NOMO-1 (cell line): ENCODE data around the gene CACNA1H.

Experiments
- DNase-seq, 2 experiments: peaks; one replicate each; lab custom pipeline; 2025; ENCODE audit not compliant: unreplicated experiment in 2 of 2; lab: John Stamatoyannopoulos, UW

CACNA1H gene

DNA sequence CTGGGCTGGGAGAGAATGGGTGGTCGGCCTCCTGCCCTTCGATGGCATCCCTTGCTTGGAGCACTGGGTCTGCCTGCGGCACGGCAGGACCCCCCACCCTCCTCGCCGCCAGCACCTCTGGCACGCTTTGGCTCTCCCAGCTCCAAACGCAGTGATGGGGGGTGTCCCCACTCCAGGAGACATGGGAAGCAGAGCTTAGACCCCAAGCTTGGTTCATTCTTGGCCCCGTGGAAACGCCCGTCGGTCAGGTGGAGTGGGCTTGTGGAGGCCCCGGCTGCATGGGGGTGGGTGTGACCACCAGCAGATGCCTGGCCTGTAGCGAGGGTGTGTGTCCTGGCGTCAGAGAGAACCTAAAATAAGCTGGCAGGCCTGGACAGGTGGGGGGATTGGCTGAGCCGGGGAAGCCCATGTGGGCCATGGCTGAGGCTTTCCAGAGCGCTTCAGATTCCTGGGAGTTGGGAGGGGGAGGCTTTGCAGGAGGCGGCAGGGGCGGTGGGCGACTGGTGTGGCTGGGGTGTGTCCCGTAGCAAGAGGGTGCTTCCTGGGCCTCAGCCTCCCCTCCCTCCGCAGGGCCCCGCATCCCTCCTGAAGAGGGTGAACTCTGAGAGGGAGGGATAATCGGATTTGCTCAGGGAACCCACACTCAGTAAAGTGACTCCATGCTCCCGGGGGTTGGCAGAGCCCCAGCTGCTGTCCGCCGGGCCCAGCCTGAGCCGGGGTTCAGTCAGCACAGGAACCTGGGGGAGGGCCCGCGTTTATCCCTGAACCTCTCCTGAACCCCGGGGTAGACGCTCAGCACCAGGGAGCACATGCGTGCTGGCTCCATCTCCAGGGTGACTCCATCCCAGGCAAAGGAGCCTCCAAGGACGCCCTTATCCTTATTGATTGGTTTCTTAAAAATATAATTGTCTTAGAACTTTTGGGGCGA is 3.4 kb downstream of the CACNA1H start:
- no peak for DNase-seq

- DNase-seq: no peak
These were observed 4.2 kb downstream of the CACNA1H start for GRCh38 chr16:1156983-1157638.

GRCh38 chr16:1157639-1158455 is 4.9 kb downstream of the CACNA1H start:
- no peak for DNase-seq

GRCh38 chr16:1158456-1159324 is 5.8 kb downstream of the CACNA1H start:
- DNase-seq: no peak

DNA sequence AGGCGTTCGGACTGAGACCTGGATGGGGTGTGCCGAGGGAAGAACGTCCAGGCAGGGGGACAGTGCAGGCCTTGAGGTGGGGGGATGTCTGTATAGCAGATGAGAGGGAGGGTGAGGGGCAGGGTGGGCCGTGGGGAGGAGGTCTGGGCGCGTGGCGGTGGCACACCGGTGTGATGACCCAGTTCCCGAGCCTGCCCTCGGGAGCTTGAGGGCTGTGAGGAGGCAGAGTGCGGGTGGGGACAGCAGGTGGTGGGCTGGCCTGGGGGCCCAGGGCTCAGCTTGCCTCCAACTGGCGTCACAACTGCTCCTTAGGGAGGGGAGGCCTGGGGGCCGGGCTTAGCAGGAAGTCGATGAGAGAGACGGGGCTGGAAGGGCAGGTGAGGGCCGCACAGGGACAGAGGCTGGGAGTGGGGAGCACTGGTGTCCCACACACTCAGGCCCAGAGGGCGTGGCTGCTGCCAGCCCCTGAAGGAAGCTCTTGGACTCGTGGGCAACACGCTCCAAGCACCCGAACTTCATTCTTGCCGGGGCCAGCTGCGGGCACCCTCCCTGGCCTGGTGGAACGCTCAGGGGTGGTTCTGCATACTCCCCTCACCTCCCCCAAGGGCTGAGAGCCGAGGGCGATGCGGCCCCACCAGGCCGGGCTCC is 6.5 kb downstream of the CACNA1H start:
- DNase-seq: no peak

DNA sequence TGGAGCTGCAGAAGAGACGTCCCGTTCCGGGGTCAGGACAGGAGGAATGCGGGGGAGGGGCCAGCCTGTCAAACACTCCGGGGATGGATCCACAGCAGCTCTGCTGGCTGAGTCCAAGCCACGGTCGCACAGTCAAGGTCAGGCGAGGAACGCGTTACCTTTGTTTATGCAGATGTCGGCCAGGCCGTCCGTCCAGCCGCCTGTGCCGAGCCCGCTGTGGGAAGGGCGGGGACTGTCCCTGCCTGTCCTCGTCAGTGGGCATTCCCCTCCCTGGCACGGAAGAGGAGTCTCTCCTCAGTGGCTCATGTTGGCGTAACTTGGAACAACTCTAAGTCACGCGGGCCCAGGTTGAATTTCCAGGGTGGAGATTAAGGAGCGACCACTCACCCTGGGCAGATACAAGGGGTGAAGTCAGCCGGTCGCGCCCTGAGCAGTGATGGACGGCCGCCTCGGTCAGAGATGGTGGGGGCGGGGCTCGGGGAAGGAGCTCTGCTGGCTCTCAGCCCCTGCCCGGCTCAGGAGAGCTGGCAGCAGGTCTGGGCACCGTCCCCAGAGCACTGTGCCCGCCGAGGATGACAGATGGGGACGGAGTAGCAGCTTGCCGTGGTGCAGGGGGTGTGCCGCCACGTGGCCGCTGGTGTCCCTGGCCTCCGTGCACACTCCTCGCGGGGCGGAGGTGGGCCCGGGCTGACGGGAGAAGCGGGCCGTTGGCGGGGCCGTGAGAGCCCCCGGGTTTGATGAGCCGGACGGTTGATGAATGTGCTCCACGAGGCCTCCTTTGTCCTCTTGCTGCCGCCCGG is 7.3 kb downstream of the CACNA1H start:
- no peak for DNase-seq

GRCh38 chr16:1160773-1161348 is 8.0 kb downstream of the CACNA1H start:
- DNase-seq: no peak

- DNase-seq: no peak
These were observed 10.0 kb downstream of the CACNA1H start for GRCh38 chr16:1162701-1163566.

GRCh38 chr16:1163567-1164055 is 10.7 kb downstream of the CACNA1H start:
- DNase-seq: no peak

DNA sequence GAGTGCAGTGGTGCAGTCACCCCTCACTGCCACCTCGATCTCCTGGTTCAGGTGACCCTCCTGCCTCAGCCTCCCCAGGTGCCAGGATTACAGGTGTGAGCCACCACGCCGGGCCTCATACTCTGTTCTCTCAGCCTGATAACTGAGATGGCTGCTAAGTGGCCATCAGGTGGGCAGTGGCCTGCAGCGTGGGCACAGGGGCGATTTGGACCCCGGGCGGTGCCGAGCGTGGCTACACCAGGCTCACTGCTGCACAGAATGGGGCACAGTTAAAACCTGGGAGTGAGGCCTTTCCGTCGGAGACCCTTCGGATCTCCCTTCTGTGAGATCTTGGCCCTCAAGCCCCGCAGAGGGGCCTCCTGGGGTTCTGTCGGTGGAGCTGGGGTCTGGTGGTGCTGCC is 11.5 kb downstream of the CACNA1H start:
- DNase-seq: no peak

DNA sequence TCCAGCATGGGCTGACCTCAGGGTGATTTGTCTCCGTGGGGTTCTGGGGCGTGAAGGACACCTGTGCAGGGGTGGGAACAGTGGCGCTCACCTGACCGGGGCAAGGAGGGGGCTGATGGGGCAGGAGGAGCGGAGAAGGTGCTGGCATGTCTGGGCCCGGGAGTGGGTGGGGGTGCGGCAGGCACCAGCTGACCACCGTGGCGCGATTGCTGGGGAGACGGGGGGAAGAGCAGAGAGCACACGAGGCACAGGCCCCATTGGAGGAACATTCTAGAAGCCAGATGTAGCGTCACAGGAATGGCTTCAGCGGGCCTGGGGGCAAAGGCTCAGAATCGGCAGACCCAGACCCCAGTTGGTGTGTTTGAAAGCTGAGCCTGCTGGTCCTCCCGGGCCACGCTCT is 12.1 kb downstream of the CACNA1H start:
- no peak for DNase-seq

DNA sequence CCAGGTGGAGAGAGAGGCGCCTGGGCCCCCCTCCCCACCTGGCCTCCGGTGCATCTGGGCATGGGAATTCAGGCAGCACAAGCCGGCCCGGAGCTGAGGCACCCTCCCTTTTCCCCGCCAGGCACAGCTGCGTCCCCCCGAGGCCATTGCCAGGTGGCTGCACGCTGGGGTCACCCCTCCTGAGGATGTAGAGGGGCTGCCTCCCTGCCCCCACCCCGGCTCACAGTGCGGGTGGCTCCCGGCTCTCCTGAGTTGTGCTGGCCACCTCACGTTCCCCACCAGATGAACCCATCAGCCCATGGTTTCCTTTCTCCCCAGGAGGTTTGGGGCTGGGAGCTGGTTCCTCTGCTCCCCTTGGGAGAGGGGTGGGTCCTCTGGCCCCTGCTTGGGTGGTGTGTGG is 12.6 kb downstream of the CACNA1H start:
- DNase-seq: no peak

GRCh38 chr16:1167276-1168107 is 14.6 kb downstream of the CACNA1H start:
- DNase-seq: no peak

DNA sequence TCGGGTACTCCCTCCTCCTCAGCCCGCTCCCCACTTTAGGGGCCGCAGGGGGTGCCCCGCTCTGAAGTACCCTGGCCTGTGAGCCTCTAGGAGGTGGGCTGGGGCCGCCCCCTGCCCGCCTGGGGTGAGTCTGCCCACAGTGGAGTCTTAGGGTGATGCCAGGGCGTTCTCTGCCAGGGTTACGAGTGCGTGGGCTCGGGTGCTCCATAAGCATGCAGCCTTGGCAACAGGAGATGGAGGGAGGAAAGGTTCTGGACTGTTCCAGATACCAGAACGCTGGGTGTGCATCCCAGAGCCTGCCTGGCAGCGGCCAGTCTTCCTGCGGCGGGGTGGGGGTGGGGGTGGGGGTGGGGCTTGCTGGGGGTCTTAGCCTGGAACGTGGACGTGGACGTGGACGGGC is 15.9 kb downstream of the CACNA1H start:
- DNase-seq: no peak

DNA sequence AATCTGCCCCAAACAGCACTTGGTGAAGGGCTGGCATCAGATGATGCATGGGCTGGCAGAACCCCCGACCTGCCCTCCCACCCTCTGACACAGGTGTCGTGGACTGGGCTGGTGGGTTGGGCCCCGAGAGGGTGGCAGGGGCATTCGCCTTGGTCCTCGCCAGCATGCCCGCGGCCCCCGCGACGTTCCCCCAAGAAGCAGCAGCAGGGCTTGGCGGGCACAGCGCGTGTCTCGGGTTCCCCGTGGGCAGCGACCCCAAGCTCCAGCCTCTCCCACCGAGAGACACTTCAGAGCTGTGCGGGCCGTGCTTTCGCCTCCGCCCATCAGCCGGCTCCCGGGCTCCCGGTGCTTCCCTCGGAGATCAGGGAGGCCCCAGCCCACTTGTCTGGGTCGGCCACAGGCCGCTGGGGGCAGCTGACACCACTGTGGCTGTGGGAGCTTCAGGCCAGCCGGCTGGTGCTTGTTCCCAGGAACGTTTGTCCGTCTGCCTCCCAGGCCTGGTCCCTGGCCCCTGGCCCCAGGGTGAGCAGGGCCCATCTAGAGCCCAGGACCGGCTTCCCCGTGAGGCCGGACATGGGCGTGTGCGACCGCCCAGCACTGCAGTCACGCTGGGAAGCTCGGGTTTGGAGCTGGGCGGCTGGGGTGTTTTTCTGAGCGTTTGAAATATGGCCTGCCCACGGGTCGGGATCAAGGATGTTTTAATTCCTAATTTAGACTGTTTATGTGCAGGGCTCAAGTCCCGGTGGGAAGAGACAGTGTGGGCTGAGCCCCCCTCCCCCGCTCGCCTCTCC is 16.6 kb downstream of the CACNA1H start:
- no peak for DNase-seq

DNA sequence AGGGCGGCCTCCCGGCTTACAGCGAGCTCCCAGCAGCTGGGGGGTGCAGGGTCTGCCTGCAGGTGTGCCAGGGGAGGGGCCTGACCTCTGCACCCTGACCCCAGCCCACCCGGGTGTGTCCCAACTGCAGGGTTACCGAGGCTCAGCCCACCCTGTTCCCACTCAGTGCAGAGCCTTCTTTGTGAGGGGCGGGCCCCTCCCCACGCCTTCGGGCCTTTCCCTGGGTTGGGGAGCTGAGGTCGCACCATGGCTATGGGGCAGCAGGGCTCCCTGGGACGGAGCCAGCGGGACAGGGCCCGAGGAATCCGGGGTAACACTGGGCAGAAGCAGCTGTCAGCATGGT is 17.1 kb downstream of the CACNA1H start:
- no peak for DNase-seq
